HG02970 (cell line): ENCODE results near the gene PFKFB1.
A peak's percentile ranks its signal among the peaks of the same experiment; 100 is the strongest.

Source experiments
- ATAC-seq: cut with Tn5 transposase; IDR thresholded peaks from one replicate; pipeline ENCODE4 v1.9.1; 2021; ENCODE audit warnings: mild to moderate bottlenecking, moderate library complexity, moderate number of reproducible peaks; ENCODE audit not compliant: unreplicated experiment, low FRiP score

The PFKFB1 gene

DNA sequence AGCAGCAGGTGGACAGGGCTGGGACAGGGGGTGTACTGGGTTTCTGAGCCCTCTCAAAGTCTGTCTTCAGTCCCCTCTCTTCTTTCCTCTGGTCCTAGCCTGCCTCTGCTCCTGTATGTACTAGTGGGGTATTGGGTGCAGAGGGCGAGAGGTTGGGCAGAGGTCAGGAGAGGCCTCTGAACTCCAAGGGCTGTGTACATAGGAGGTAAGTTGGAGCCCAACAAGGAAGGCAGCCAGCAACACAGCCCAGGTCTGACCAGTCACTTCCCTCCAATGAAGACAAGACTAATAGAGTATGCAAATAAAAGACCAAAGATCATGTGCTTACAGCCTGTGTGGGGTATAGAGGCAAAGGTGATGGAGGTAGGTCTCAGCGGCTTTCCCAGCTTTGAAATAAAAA, at the start of gene PFKFB1:
Gene PFKFB1 (minus strand): TSS at position 90 of the 400 bp plus-strand sequence. CDS start 181 bp downstream, outside the sequence.
- ATAC-seq = no peak

DNA sequence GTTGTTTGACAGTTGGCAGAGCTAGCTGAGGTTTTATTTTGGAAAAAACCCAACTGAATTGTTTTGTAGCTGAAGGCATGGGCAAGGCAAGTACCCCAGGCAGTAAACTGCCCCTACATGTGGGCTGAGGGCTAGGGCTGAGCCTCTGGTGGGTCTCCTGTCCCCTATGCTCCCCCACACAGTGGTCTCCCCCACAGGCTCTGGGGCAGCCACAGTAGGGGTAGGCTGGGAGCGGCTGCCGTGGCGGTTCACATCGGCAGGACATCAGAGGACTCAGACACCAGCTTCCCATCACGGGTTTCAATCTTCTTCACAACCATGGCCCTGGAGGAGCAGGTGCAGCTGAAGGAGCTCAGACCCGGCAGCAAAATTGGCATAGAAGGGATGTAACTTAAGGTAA, 47.5 kb upstream of the PFKFB1 start:
- ATAC-seq = no peak

GRCh38 chrX:55039471-55039870, 45.5 kb upstream of the PFKFB1 start:
- no peak for ATAC-seq

- no peak for ATAC-seq
Observed at GRCh38 chrX:55033429-55033828, 39.4 kb upstream of the PFKFB1 start.

- no peak for ATAC-seq
Observed at GRCh38 chrX:55030271-55031205, 36.5 kb upstream of the PFKFB1 start, which contains the start of gene ALAS2. TSS of gene ALAS2 (minus strand) at chrX:55030977. CDS start at chrX:55026000, 4,977 bp downstream.

DNA sequence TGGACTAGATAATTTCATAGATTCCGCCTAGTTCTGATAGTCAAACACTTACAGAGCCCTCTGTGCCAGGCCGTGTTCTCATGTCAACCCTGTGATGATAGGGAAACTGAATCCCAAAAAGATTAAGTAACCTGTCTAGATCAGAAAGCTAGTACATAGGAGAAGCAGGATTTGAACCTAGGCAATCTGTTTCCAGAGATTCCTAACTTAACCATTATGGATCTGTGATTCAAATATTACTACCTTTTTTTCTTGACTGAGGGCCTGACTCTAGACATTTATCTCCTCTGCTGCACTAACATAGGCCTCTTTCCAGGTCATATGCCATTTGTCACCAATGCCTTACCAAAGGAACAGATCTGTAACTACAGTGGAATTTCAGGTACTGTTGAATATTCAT, 35.3 kb upstream of the PFKFB1 start:
- no peak for ATAC-seq

- no peak for ATAC-seq
Observed at GRCh38 chrX:55028611-55029010, 34.6 kb upstream of the PFKFB1 start.

- no peak for ATAC-seq
Observed at GRCh38 chrX:55028040-55028439, 34.1 kb upstream of the PFKFB1 start.

DNA sequence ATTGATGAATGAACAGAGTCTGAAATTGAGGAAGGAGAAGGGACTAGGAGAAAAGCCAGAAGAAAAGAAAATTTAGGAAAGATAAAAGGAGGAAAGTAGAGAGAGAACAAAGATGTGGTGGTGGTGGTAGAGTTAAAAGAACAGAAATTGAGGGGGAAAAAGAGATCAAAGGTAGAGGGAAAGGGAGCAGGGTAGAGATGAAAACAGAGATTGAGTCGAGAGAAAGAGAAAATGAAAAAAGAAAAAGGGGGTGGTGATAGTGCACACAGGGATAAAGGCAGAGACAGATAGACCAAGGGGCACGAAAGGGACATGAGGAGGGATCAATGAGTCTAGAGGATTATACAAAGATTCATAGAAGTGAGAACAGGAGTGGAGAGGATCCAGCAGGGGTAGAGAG, 32.9 kb upstream of the PFKFB1 start:
- no peak for ATAC-seq

DNA sequence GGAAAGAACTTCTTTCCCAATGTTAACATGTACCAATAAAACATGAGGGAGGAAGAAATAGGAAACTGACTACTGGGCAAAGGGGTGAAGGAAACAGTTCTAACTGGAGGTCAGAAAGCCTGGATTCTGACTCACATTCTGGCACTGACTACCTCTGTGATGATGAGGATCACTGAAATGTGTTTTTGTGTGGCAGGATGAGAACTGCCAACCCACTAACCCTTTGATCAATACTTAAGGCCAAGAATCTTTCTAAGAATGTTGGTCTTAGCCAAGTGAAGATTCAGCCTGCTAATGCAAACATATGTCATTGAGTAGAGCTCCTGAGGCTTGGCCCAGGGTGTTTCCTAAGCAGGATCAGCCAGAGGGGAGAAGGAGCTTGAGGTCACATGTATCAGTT, 32.2 kb upstream of the PFKFB1 start:
- ATAC-seq = no peak

DNA sequence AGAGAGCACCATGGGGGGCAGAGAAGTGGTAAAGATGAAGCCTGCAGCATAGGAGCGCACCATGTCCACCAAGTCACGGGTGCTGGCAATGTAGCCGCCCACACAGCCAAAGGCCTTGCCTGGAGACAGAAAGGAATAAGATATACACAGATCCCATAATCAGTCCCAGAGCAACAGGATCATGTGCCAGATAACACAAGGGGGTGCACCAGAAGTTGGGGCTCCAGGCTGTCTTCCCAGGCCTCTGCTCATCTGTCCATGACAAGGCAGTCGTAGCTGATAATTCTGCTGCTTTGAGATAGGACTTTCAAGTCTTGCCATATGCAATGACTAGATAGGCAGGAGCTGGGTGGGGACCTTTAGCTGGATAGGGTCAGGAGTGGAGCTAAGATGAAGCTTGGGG, 20.9 kb upstream of the PFKFB1 start:
- no peak for ATAC-seq

DNA sequence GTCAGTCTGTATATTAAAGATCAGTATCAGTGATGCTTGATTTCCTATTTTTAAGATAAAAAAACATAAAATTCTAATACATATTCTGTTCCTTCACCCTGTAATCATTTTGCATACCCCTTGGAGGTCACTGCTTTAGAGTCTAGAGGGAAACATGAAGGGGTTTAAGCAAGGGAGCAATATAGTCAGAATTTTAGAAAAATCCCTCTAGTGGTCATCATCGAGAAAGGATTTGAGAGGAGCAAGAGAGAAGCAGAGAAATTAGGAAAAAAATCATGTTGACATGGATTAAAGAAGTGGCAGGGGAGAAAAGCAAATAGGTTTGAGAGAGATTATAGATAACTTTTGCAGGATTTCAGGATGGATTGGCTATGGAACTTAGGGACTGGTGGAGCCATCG, 17.3 kb upstream of the PFKFB1 start:
- ATAC-seq = no peak

GRCh38 chrX:55008571-55009358, 14.8 kb upstream of the PFKFB1 start:
- ATAC-seq = no peak

DNA sequence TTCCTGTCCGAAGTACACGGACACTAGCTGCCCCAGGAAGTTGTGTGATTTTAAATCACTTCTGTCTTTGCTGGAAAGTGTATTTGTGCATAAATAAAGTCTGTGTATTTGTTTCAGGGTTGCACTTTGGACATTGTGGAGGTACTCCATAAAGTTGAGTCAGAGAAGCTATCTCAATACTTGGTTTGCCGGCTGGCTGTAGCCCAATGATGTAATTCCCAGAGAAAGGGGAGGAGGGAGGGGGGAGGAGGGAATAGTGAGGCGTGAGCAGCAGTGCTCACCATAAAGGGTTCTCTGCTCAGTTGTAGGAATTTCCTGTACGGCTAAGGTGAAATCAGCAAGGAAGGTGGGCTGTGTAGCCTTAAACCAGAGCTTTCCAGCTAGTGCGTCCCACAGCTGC, 13.7 kb upstream of the PFKFB1 start:
- ATAC-seq = no peak

DNA sequence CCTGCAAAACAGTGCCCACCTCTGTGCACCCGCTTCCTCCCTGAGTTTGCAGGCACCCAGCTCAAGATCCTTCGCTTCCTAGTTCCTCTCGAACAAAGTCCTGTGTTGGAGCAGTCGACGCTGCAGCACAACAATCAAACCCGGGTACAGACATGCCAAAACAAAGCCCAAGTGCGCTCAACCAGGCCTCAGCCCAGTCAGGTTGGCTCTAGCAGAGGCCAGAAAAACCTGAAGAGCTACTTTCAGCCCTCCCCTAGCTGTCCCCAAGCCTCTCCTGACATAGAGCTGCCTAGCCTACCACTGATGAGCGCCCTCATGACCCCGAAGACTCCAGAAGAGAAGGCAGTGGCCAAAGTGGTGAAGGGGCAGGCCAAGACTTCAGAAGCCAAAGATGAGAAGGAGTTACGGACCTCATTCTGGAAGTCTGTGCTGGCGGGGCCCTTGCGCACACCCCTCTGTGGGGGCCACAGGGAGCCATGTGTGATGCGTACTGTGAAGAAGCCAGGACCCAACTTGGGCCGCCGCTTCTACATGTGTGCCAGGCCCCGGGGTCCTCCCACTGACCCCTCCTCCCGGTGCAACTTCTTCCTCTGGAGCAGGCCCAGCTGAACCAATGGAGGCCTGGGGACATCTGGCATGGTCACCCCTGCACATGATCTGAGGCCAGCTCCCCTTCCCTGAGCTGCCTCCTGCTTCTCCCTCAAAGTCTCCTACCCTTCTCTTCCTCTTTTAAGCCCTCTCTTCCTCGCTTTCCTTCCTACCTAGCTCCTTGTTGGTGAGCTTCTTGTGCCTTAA, 13.0 kb upstream of the PFKFB1 start:
- no peak for ATAC-seq

GRCh38 chrX:55005256-55005655, 11.3 kb upstream of the PFKFB1 start:
- no peak for ATAC-seq

GRCh38 chrX:55004231-55004630, 10.2 kb upstream of the PFKFB1 start:
- ATAC-seq = no peak

DNA sequence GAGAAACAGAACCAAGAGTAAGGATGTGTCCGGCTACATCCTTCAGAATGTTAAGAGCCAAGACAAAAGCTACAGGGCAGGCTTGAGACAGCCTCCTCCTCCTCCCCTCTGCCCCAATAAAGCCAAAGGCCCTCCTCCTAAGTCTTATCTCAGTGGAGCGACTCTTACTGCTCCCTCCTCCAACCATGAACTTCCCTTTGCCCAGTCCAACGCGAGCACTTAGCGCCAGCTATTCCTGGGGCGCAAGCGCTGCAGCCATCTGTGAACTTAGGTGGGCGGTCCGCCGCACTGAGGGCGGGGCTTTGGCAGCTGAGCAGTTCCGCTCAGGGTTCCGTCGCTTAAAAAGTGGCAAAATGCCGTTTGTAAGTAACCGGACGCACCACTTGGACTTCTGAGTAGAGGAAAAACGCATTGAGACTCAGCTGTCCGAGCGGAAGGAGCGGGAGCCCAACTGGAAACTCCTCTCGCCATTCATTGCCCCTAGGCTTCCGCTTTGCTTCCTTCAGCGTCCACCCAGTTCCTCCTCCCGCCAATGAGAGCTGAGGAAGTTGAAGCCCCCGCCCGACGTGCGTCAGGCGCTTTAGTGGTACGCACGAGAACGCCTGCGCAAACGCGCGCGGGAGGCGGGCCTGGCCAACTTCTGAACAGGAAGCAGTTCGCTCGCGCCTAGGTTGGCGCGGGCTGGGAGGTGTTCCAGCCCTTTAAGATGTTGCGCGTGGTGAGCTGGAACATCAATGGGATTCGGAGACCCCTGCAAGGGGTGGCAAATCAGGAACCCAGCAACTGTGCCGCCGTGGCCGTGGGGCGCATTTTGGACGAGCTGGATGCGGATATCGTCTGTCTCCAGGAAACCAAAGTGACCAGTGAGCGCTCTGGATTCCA, 6.0 kb upstream of the PFKFB1 start, which contains the start of gene APEX2:
Gene APEX2 (plus strand): TSS at position 647 of the 882 bp plus-strand sequence. CDS start 60 bp downstream, at position 707.
- peak; percentile 96 for ATAC-seq

DNA sequence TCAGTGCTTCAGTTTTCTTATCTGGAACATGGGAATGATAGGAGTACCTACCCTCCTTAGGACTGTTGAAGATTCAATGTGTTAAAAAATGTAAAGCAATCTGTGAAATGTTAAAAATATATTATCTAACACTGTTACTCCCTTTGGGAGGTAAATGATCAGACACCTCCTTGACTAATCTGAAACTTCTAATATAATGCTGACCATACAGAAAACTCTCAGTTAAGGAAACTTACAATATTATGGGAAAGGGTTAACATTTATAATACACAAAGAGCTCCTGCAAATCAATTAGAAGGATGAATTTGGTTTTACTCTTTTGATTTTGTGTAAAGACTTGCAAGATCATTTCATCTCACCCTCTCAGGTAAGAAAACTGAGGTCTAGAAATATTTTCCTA, 1.6 kb upstream of the PFKFB1 start:
- ATAC-seq = no peak
